IMR-90 (cell line): ENCODE results near the gene SREBF2. TPM values are rescaled to one million over a fixed set of nuclear protein-coding genes. Genes with fewer than 3 reads are reported as not detected.

Source experiments
- ATAC-seq: fragments of 200-7000 bp; cut with Tn5 transposase; 2 replicates; pipeline ENCODE4 v1.9.1; 2020; ENCODE audit warnings: low read depth, mild to moderate bottlenecking, moderate library complexity
- BruUV-seq: library from RNA; stranded (reverse); fragments of 400-500 nt; replicated peaks from 2 replicates; lab custom pipeline; 2021; lab: Mats Ljungman, UMichigan
- CTCF ChIA-PET: fragments of 300-600 bp; formaldehyde crosslinking; extraction: SDS; loops from one replicate; lab custom pipeline; 2021; ENCODE audit warnings: antibody characterized with exemption; lab: Yijun Ruan, JAX
- POLR2A ChIA-PET: fragments of 300-600 bp; sonication (Branson Sonifier 250); formaldehyde crosslinking; loops from one replicate; lab custom pipeline; 2022; ENCODE audit warnings: antibody characterized with exemption; ENCODE audit not compliant: unreplicated experiment; lab: Charles Lee
- DNase-seq: peaks from one replicate; pipeline ENCODE4 v3.0.0; 2013
- H2AFZ ChIP-seq: replicated peaks from 2 replicates; pipeline ENCODE3; 2013; ENCODE audit warnings: low read length, mild to moderate bottlenecking; ENCODE audit not compliant: poor library complexity
- H2AK5ac ChIP-seq: 2 replicates; pipeline ENCODE4 v1.6.1; 2013; ENCODE audit warnings: low read depth, low read length, inconsistent platforms
- H2AK9ac ChIP-seq: replicated peaks from 2 replicates; pipeline ENCODE3; 2013; ENCODE audit warnings: mild to moderate bottlenecking, low read depth, low read length, moderate library complexity; ENCODE audit not compliant: poor library complexity
- H2BK120ac ChIP-seq: 2 replicates; pipeline ENCODE4 v1.6.1; 2013; ENCODE audit warnings: low read depth, low read length, inconsistent platforms
- H2BK15ac ChIP-seq: 3 replicates; pipeline ENCODE4 v1.6.1; 2013; ENCODE audit warnings: low read depth, low read length, inconsistent platforms
- H2BK20ac ChIP-seq: 2 replicates; pipeline ENCODE4 v1.6.1; 2013; ENCODE audit warnings: low read depth, mild to moderate bottlenecking, inconsistent platforms, low read length, moderate library complexity
- H2BK5ac ChIP-seq: 2 replicates; pipeline ENCODE4 v1.6.1; 2013; ENCODE audit warnings: mild to moderate bottlenecking, low read depth, low read length, inconsistent platforms; ENCODE audit not compliant: poor library complexity, severe bottlenecking
- H3K14ac ChIP-seq: replicated peaks from 2 replicates; pipeline ENCODE4 v1.6.1; 2013; ENCODE audit warnings: low read depth, low read length, inconsistent platforms
- H3K18ac ChIP-seq: 2 replicates; pipeline ENCODE4 v1.6.1; 2013; ENCODE audit warnings: low read depth, low read length, control low read depth
- H3K23ac ChIP-seq: 2 replicates; pipeline ENCODE4 v1.6.1; 2013; ENCODE audit warnings: low read depth, low read length, inconsistent platforms
- H3K27ac ChIP-seq: 2 replicates; pipeline ENCODE4 v1.5.1; 2013; ENCODE audit warnings: mild to moderate bottlenecking, control low read depth, low read length; ENCODE audit not compliant: insufficient read depth
- H3K27me3 ChIP-seq: 2 replicates; pipeline ENCODE4 v1.6.1; 2013; ENCODE audit warnings: low read length; ENCODE audit not compliant: control insufficient read depth, insufficient read depth
- H3K36me3 ChIP-seq: 2 replicates; pipeline ENCODE4 v1.6.1; 2013; ENCODE audit warnings: low read length, mixed read lengths; ENCODE audit not compliant: control insufficient read depth, insufficient read depth
- H3K4ac ChIP-seq: 2 replicates; pipeline ENCODE4 v1.6.1; 2013; ENCODE audit warnings: low read depth, low read length, inconsistent platforms
- H3K4me1 ChIP-seq: 2 replicates; pipeline ENCODE4 v1.6.1; 2013; ENCODE audit warnings: low read length, mixed read lengths; ENCODE audit not compliant: control insufficient read depth, insufficient read depth
- H3K4me2 ChIP-seq: 2 replicates; pipeline ENCODE4 v1.6.1; 2013; ENCODE audit warnings: low read depth, mild to moderate bottlenecking, control low read depth, low read length, moderate library complexity
- H3K4me3 ChIP-seq: 2 replicates; pipeline ENCODE4 v1.5.1; 2013; ENCODE audit warnings: low read depth, mild to moderate bottlenecking, control low read depth, low read length, moderate library complexity; ENCODE audit not compliant: insufficient read depth
- H3K56ac ChIP-seq: 2 replicates; pipeline ENCODE4 v1.6.1; 2013; ENCODE audit warnings: low read length, inconsistent platforms; ENCODE audit not compliant: insufficient read depth; ENCODE audit errors: extremely low read depth
- H3K79me1 ChIP-seq, 2 experiments: 2 replicates each; pipeline ENCODE4 v1.6.1; 2013; ENCODE audit warnings: low read length in 2 of 2, inconsistent platforms in 1 of 2, low read depth in 1 of 2
- H3K9ac ChIP-seq: 2 replicates; pipeline ENCODE4 v1.6.1; 2013; ENCODE audit warnings: low read depth, low read length, control low read depth
- H3K9me1 ChIP-seq: 2 replicates; pipeline ENCODE4 v1.6.1; 2013; ENCODE audit warnings: low read length, inconsistent platforms; ENCODE audit not compliant: insufficient read depth
- H3K9me3 ChIP-seq: 2 replicates; pipeline ENCODE4 v1.6.1; 2013; ENCODE audit warnings: low read length; ENCODE audit not compliant: control insufficient read depth, insufficient read depth
- H4K20me1 ChIP-seq: 2 replicates; pipeline ENCODE4 v1.6.1; 2013; ENCODE audit warnings: low read length, inconsistent platforms; ENCODE audit not compliant: insufficient read depth
- H4K5ac ChIP-seq: 2 replicates; pipeline ENCODE4 v1.6.1; 2013; ENCODE audit warnings: mild to moderate bottlenecking, low read depth, low read length, control low read depth
- H4K8ac ChIP-seq, 2 experiments: 2 replicates each; pipeline ENCODE4 v1.6.1; 2013; ENCODE audit warnings: low read depth in 2 of 2, low read length in 2 of 2, control low read depth in 1 of 2, inconsistent platforms in 1 of 2
- H4K91ac ChIP-seq: 2 replicates; pipeline ENCODE4 v1.6.1; 2013; ENCODE audit warnings: low read depth, low read length, inconsistent platforms; ENCODE audit not compliant: insufficient read depth
- CHD1 ChIP-seq: IDR thresholded peaks from 2 replicates; pipeline ENCODE4 v1.6.1; 2012; ENCODE audit warnings: low read depth, low read length, improper control_type of control experiment
- FOS ChIP-seq: fragments of 150-350 bp; IDR thresholded peaks from 2 replicates; pipeline ENCODE4 v1.6.1; 2016; ENCODE audit warnings: low read depth, low read length
- MAFK ChIP-seq: IDR thresholded peaks from 2 replicates; pipeline ENCODE4 v1.6.1; 2012; ENCODE audit warnings: low read depth, low read length, improper control_type of control experiment
- MAZ ChIP-seq: IDR thresholded peaks from 2 replicates; pipeline ENCODE4 v1.6.1; 2012; ENCODE audit warnings: low read depth, mild to moderate bottlenecking, low read length, improper control_type of control experiment, moderate library complexity, borderline replicate concordance
- MXI1 ChIP-seq: IDR thresholded peaks from 2 replicates; pipeline ENCODE4 v1.6.1; 2012; ENCODE audit warnings: low read depth, mild to moderate bottlenecking, low read length, moderate library complexity, borderline replicate concordance
- NFE2L2 ChIP-seq: fragments of 150-350 bp; IDR thresholded peaks from 2 replicates; pipeline ENCODE4 v1.6.1; 2016; ENCODE audit warnings: low read depth, mild to moderate bottlenecking, low read length
- POLR2A ChIP-seq: IDR thresholded peaks from 2 replicates; pipeline ENCODE4 v1.6.1; 2012; ENCODE audit warnings: mild to moderate bottlenecking, low read depth, low read length
- RCOR1 ChIP-seq: IDR thresholded peaks from 2 replicates; pipeline ENCODE4 v1.6.1; 2012; ENCODE audit warnings: mild to moderate bottlenecking, low read length, improper control_type of control experiment; ENCODE audit not compliant: insufficient replicate concordance
- RFX5 ChIP-seq: IDR thresholded peaks from 2 replicates; pipeline ENCODE4 v1.8.0; 2012; ENCODE audit warnings: low read depth, mild to moderate bottlenecking, low read length, moderate library complexity
- WGBS, 2 experiments: methylation state at CpG; one replicate each; pipeline versions ENCODE4 v1.1.5 to v1.1.7; 2013; ENCODE audit warnings: missing lambda C conversion rate in 2 of 2; ENCODE audit not compliant: insufficient read length in 1 of 2; ENCODE audit errors: extremely low coverage in 2 of 2; 5-methylcytosine and 5-hydroxymethylcytosine counted together
- dilution Hi-C: fragments of 300-500 bp; cut with HindIII; formaldehyde crosslinking; loops from one replicate; pipeline ENCODE4 v1.14.3; 2018; ENCODE audit warnings: low sequenced_read_pairs; ENCODE audit not compliant: unreplicated experiment
- in situ Hi-C: fragments of 300-500 bp; cut with MboI; formaldehyde crosslinking; loops from 3 replicates; pipeline ENCODE4 v1.14.3; 2019; ENCODE audit warnings: low sequenced_read_pairs, inconsistent platforms, mixed read lengths
- intact Hi-C: fragments of 100-400 bp; cut with micrococcal nuclease; formaldehyde crosslinking; loops from 2 replicates; pipeline ENCODE4 v1.10.0; 2022
- polyA plus RNA-seq, 3 experiments: library from polyadenylated mRNA; depleted of rRNA; stranded (reverse); fragments of >200 nt; gene quantifications; 2 replicates each; pipeline ENCODE4 v1.2.3, GENCODE V29; 2012; ENCODE audit warnings: low replicate concordance in 1 of 3
- total RNA-seq: library from RNA; depleted of rRNA; stranded (reverse); fragments of >200 nt; gene quantifications from 2 replicates; pipeline ENCODE4 v1.2.3, GENCODE V29; 2012
- TF ChIP-seq, protein P1 (sequence below): fragments of 150-350 bp; IDR thresholded peaks from 2 replicates; pipeline ENCODE4 v1.6.1; 2016; ENCODE audit warnings: low read depth, mild to moderate bottlenecking, low read length, moderate library complexity, borderline replicate concordance
- TF ChIP-seq, protein P2 (sequence below): conservative IDR thresholded peaks from 2 replicates; pipeline ENCODE4 v1.5.1; 2012; ENCODE audit warnings: mild to moderate bottlenecking, low read depth, low read length, improper control_type of control experiment

SREBF2 gene
- total and polyA plus RNA-seq, 2 of the 4 experiments (the other 2 are of a cell fraction) = 8.1 to 47.4 TPM

DNA sequence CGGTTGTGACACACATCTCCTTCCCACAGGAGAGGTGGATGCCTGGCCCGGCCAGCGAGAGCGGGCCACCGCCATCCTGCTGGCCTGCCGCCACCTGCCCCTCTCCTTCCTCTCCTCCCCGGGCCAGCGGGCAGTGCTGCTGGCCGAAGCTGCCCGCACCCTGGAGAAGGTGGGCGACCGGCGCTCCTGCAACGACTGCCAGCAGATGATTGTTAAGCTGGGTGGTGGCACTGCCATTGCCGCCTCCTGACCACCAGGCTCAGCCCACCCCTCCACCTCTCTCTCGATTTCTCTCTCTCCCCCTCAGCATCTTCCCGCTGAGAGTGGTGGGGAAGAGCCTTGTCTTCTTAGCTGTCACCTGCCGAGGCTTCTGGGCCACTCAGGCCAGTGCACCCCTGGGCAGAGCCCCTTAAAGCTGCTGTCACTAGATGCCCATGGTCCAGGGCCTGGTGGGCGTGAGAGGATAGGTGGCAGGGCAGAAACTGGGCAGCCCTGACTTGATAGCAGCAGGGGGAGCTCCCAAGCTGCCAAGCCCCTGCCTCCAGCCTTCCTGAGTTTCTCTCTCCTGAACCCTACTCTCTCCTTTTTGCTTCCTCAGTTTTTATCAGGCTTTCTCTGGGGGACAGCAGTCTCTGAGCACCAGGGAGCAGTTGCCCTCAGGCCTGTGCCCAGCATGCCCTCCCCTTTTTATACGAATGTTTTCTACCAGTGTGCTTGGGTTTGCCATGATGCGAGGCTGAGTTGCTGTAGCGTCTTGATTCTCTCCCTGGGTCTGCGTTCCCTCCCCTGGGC, 72.7 kb downstream of the SREBF2 start:
- H2BK20ac ChIP-seq = no peak overlapping the region
- intact Hi-C loops = no loop called here
- no peak overlapping the region for H4K91ac ChIP-seq
- dilution Hi-C loops = no loop called here
- in situ Hi-C loops = no loop called here
- H3K27me3 ChIP-seq = peaks cover 14% of the 10 kb centered on the region
- H3K4ac ChIP-seq = no peak overlapping the region
- H2AK9ac ChIP-seq = peak overlapping the region; percentile 55
- H3K9me3 ChIP-seq = no peaks in the 10 kb centered on the region
- H3K14ac ChIP-seq = no peak overlapping the region
- H3K23ac ChIP-seq = no peak overlapping the region
- no peak overlapping the region for H3K18ac ChIP-seq
- no peak overlapping the region for H3K9ac ChIP-seq
- H3K79me1 ChIP-seq = no peaks in the 10 kb centered on the region
- H2AFZ ChIP-seq = no peak overlapping the region
- H4K20me1 ChIP-seq = peaks cover 4% of the 10 kb centered on the region; the same call in 1 of the 2 replicates
- no CpG with 5 or more reads among the region's 23 CpGs for WGBS, 2 experiments
- no peak overlapping the region for H2AK5ac ChIP-seq
- H2BK15ac ChIP-seq = no peak overlapping the region
- no peak for TF ChIP-seq POLR2A
- TF ChIP-seq, protein P1, sequence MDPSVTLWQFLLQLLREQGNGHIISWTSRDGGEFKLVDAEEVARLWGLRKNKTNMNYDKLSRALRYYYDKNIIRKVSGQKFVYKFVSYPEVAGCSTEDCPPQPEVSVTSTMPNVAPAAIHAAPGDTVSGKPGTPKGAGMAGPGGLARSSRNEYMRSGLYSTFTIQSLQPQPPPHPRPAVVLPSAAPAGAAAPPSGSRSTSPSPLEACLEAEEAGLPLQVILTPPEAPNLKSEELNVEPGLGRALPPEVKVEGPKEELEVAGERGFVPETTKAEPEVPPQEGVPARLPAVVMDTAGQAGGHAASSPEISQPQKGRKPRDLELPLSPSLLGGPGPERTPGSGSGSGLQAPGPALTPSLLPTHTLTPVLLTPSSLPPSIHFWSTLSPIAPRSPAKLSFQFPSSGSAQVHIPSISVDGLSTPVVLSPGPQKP = no peak
- no peak for TF ChIP-seq FOS
- no peak for TF ChIP-seq MAFK
- no peak for TF ChIP-seq MAZ
- no peak for TF ChIP-seq MXI1
- TF ChIP-seq CHD1 = no peak
- TF ChIP-seq RCOR1 = no peak
- TF ChIP-seq, protein P2, sequence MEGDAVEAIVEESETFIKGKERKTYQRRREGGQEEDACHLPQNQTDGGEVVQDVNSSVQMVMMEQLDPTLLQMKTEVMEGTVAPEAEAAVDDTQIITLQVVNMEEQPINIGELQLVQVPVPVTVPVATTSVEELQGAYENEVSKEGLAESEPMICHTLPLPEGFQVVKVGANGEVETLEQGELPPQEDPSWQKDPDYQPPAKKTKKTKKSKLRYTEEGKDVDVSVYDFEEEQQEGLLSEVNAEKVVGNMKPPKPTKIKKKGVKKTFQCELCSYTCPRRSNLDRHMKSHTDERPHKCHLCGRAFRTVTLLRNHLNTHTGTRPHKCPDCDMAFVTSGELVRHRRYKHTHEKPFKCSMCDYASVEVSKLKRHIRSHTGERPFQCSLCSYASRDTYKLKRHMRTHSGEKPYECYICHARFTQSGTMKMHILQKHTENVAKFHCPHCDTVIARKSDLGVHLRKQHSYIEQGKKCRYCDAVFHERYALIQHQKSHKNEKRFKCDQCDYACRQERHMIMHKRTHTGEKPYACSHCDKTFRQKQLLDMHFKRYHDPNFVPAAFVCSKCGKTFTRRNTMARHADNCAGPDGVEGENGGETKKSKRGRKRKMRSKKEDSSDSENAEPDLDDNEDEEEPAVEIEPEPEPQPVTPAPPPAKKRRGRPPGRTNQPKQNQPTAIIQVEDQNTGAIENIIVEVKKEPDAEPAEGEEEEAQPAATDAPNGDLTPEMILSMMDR = no peak
- TF ChIP-seq RFX5 = no peak
- no peak for TF ChIP-seq NFE2L2
- no peak overlapping the region for H3K4me3 ChIP-seq
- ATAC-seq (no peak), DNase-seq (no peak)
- no peak overlapping the region for H2BK5ac ChIP-seq
- H3K56ac ChIP-seq = no peak overlapping the region
- peaks cover under 1% of the 10 kb centered on the region; the same call in 1 of the 2 replicates for H3K4me1 ChIP-seq
- peaks cover 15% of the 10 kb centered on the region; the same call in 1 of the 2 replicates for H3K36me3 ChIP-seq
- H4K5ac ChIP-seq = no peak overlapping the region
- H3K27ac ChIP-seq = no peak overlapping the region
- POLR2A ChIA-PET = interaction anchor here (0.6 kb wide), 1 partner anchor 10 kb away, joined by 3 read pairs; no protein-coding TSS in a partner anchor
- no peak overlapping the region for H2BK120ac ChIP-seq
- H3K4me2 ChIP-seq = no peak overlapping the region
- 0 out of 2 replicates have a peak, but pooled peaks cover 2% of the 10 kb centered on the region for H3K9me1 ChIP-seq
- no peak overlapping the region for H4K8ac ChIP-seq
- BruUV-seq = no TSS peak
- CTCF ChIA-PET = no interaction called here
